Parathyroid adenoma (tissue), 2 donors: ENCODE results near the gene ZSCAN32.

ENCODE experiments used
- H2AFZ ChIP-seq: fragments of 300-600 bp; sonication (generic); one replicate; pipeline ENCODE4 v1.7.0; 2017; ENCODE audit warnings: antibody characterized with exemption, mild to moderate bottlenecking
- H3K27ac ChIP-seq: fragments of 300-600 bp; sonication (generic); one replicate; pipeline ENCODE4 v1.7.0; 2017
- H3K27me3 ChIP-seq: fragments of 300-600 bp; sonication (generic); one replicate; pipeline ENCODE4 v1.7.0; 2017; ENCODE audit warnings: low read length; ENCODE audit not compliant: control insufficient read depth, insufficient read depth
- H3K36me3 ChIP-seq: fragments of 300-600 bp; sonication (generic); one replicate; pipeline ENCODE4 v1.7.0; 2017; ENCODE audit warnings: low read length; ENCODE audit not compliant: control insufficient read depth, insufficient read depth
- H3K4me1 ChIP-seq: fragments of 300-600 bp; sonication (generic); one replicate; pipeline ENCODE4 v1.7.0; 2017; ENCODE audit warnings: control low read depth
- H3K4me2 ChIP-seq: fragments of 300-600 bp; sonication (generic); one replicate; pipeline ENCODE4 v1.7.0; 2017; ENCODE audit warnings: low read length
- H3K4me3 ChIP-seq: fragments of 300-600 bp; sonication (generic); one replicate; pipeline ENCODE4 v1.7.0; 2017; ENCODE audit warnings: low read depth, low read length
- H3K79me2 ChIP-seq: fragments of 300-600 bp; sonication (generic); one replicate; pipeline ENCODE4 v1.7.0; 2017; ENCODE audit warnings: control low read depth
- H3K9ac ChIP-seq: fragments of 300-600 bp; sonication (generic); one replicate; pipeline ENCODE4 v1.7.0; 2017; ENCODE audit warnings: mild to moderate bottlenecking
- H3K9me3 ChIP-seq: fragments of 300-600 bp; sonication (generic); one replicate; pipeline ENCODE4 v1.7.0; 2017; ENCODE audit warnings: low read length; ENCODE audit not compliant: control insufficient read depth
- TF ChIP-seq, protein P1 (sequence below): fragments of 300-600 bp; sonication (generic); IDR thresholded peaks from one replicate; pipeline ENCODE4 v1.7.0; 2017; ENCODE audit warnings: antibody characterized with exemption, mild to moderate bottlenecking
- donor health status: primary hyperparathyroidism.

ZSCAN32 gene

GRCh38 chr16:3383045-3383448, 17.8 kb downstream of the ZSCAN32 start:
- Histone ChIP-seq H3K36me3 (peaks cover 8% of the 10 kb centered on the region), H2AFZ (no peak overlapping the region), H3K4me2 (no peak overlapping the region), H3K4me3 (no peak overlapping the region), H3K79me2 (peaks cover 34% of the 10 kb centered on the region), H3K27ac (no peak overlapping the region), H3K9ac (no peak overlapping the region), H3K9me3 (peaks cover 11% of the 10 kb centered on the region), H3K4me1 (no peaks in the 10 kb centered on the region), H3K27me3 (no peaks in the 10 kb centered on the region)
- TF ChIP-seq, protein P1, sequence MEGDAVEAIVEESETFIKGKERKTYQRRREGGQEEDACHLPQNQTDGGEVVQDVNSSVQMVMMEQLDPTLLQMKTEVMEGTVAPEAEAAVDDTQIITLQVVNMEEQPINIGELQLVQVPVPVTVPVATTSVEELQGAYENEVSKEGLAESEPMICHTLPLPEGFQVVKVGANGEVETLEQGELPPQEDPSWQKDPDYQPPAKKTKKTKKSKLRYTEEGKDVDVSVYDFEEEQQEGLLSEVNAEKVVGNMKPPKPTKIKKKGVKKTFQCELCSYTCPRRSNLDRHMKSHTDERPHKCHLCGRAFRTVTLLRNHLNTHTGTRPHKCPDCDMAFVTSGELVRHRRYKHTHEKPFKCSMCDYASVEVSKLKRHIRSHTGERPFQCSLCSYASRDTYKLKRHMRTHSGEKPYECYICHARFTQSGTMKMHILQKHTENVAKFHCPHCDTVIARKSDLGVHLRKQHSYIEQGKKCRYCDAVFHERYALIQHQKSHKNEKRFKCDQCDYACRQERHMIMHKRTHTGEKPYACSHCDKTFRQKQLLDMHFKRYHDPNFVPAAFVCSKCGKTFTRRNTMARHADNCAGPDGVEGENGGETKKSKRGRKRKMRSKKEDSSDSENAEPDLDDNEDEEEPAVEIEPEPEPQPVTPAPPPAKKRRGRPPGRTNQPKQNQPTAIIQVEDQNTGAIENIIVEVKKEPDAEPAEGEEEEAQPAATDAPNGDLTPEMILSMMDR: no peak

DNA sequence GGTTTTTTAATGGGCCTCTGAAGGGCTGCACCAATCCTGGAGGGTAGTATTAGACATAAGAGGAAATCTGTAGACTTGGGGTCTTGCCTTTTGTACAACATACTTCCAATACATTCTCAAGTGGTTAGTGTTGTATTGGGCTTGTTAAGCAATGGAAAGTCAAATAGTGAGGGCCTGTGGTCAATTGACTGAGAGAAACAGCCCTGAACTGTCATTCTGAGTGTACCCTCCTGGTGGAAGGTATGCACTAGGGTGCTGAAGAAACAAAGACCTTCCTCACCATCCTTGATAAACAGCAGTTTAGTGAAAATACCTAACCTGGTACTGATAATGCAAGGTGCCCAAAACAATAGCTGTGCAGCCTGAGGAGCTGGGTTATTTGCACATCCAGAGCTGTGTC, 22.9 kb downstream of the ZSCAN32 start:
- Histone ChIP-seq H3K27me3 (no peaks in the 10 kb centered on the region), H3K27ac (no peak overlapping the region), H3K36me3 (peaks cover 6% of the 10 kb centered on the region), H3K9ac (no peak overlapping the region), H3K79me2 (peaks cover 35% of the 10 kb centered on the region), H3K4me1 (no peaks in the 10 kb centered on the region), H3K4me2 (no peak overlapping the region), H2AFZ (no peak overlapping the region), H3K9me3 (peaks cover 11% of the 10 kb centered on the region), H3K4me3 (no peak overlapping the region)
- TF ChIP-seq, protein P1: no peak

DNA sequence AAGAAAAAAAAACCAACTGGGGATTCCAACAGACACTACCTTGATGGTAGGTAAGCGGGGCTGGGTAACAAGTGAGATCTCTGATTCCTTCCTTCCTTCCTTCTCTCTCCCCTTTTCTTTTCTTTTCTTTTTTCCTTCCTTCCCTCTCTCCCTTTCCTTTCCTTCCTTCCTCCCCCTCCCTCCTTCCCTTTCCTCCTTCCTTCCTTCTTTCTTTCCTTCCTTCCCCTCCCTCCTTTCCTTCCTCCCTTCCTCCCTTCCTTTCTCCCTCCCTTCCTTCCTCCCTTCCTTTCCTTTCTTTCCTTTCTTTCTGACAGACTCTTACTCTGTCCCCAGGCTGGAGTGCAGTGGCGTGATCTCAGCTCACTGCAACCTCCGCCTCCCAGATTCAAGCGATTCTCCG, 25.1 kb downstream of the ZSCAN32 start:
- H3K4me1 ChIP-seq: no peaks in the 10 kb centered on the region
- TF ChIP-seq, protein P1: no peak
- no peaks in the 10 kb centered on the region for H3K36me3 ChIP-seq
- no peak overlapping the region for H2AFZ ChIP-seq
- H3K4me3 ChIP-seq: no peak overlapping the region
- peaks cover 32% of the 10 kb centered on the region for H3K79me2 ChIP-seq
- peaks cover 3% of the 10 kb centered on the region for H3K9me3 ChIP-seq
- no peak overlapping the region for H3K4me2 ChIP-seq
- no peak overlapping the region for H3K9ac ChIP-seq
- no peaks in the 10 kb centered on the region for H3K27me3 ChIP-seq
- no peak overlapping the region for H3K27ac ChIP-seq

DNA sequence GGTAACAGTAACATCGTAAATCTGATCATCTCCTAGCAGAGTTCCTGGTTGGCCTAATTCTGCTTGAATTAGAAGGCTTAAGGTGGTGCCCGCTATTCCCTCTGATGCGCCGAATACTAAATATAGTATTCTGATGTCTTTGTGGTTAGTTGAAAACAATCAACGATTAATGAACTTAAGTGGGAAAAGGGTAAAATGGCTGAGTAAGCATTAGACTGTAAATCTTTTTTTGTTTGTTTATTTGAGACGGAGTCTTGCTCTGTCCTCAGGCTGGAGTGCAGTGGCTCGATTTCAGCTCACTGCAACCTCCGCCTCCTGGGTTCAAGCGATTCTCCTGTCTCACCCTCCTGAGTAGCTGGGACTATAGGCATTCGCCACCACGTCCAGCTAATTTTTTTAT, 31.7 kb downstream of the ZSCAN32 start:
- H3K27ac ChIP-seq: no peak overlapping the region
- no peaks in the 10 kb centered on the region for H3K36me3 ChIP-seq
- TF ChIP-seq, protein P1: no peak
- no peak overlapping the region for H3K9ac ChIP-seq
- H3K4me1 ChIP-seq: no peaks in the 10 kb centered on the region
- H3K79me2 ChIP-seq: peaks cover 24% of the 10 kb centered on the region
- no peak overlapping the region for H3K4me2 ChIP-seq
- no peaks in the 10 kb centered on the region for H3K9me3 ChIP-seq
- no peak overlapping the region for H3K4me3 ChIP-seq
- no peaks in the 10 kb centered on the region for H3K27me3 ChIP-seq
- no peak overlapping the region for H2AFZ ChIP-seq

GRCh38 chr16:3364774-3365427, 35.9 kb downstream of the ZSCAN32 start:
- H3K27me3 ChIP-seq: no peaks in the 10 kb centered on the region
- peak overlapping the region; percentile 44 for H3K9ac ChIP-seq
- peaks cover 11% of the 10 kb centered on the region for H3K79me2 ChIP-seq
- TF ChIP-seq, protein P1: no peak
- H3K36me3 ChIP-seq: no peaks in the 10 kb centered on the region
- peak overlapping the region; percentile 70 for H3K4me3 ChIP-seq
- H3K4me2 ChIP-seq: peak overlapping the region; percentile 84
- H3K27ac ChIP-seq: peak overlapping the region; percentile 93
- no peaks in the 10 kb centered on the region for H3K4me1 ChIP-seq
- H3K9me3 ChIP-seq: no peaks in the 10 kb centered on the region
- H2AFZ ChIP-seq: peak overlapping the region; percentile 68
